D721Med (cell line): Measurements from ENCODE around the gene TBC1D5.
A peak's percentile ranks its signal among the peaks of the same experiment; 100 is the strongest.

Experiments used
- DNase-seq: peaks from one replicate; pipeline ENCODE4 v3.0.0; 2011; ENCODE audit warnings: low spot score; ENCODE audit not compliant: insufficient read length
- FAIRE-seq: peaks from 2 replicates; lab custom pipeline; 2011; peaks lifted over from hg19 to GRCh38; lab: Jason Lieb, UNC
- TF ChIP-seq, protein P1 (sequence below): IDR thresholded peaks from 2 replicates; pipeline ENCODE4 v1.5.1; 2012; ENCODE audit warnings: mild to moderate bottlenecking, control low read depth; ENCODE audit not compliant: insufficient read depth; ENCODE audit errors: missing control alignments

Gene TBC1D5

DNA sequence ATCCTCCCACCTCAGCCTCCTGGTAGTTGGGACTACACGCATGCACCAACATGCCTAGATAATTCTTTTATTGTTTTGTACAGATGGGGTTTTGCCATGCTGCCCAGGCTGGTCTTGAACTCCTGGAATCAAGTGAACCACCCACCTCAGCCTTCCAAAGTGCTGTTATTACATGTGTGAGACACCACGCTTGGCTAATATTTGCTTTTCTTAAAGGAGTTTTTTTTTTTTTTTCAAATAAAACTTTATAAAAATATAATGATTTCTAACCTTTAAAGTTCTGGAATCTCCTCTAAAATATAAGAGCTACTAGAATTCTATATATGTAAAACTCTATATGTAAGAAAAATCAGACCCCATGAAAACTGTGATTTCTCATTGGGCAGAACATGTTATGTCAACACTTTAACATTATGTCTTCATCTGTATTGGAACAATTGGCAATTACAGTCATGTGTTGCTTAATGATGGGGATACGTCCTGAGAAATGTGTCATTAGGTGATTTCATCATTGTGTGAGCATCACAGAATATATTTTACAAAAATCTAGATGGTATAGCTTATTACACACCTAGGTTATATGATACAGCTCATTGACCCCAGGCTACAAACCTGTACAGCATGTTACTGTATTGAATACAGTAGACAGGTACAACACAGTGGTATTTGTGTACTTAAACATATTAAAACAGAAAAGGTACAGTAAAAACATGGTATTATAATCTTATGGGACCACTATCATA, 480.6 kb downstream of the TBC1D5 start:
- TF ChIP-seq, protein P1, sequence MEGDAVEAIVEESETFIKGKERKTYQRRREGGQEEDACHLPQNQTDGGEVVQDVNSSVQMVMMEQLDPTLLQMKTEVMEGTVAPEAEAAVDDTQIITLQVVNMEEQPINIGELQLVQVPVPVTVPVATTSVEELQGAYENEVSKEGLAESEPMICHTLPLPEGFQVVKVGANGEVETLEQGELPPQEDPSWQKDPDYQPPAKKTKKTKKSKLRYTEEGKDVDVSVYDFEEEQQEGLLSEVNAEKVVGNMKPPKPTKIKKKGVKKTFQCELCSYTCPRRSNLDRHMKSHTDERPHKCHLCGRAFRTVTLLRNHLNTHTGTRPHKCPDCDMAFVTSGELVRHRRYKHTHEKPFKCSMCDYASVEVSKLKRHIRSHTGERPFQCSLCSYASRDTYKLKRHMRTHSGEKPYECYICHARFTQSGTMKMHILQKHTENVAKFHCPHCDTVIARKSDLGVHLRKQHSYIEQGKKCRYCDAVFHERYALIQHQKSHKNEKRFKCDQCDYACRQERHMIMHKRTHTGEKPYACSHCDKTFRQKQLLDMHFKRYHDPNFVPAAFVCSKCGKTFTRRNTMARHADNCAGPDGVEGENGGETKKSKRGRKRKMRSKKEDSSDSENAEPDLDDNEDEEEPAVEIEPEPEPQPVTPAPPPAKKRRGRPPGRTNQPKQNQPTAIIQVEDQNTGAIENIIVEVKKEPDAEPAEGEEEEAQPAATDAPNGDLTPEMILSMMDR = no peak
- DNase-seq = no peak
- FAIRE-seq = no peak

DNA sequence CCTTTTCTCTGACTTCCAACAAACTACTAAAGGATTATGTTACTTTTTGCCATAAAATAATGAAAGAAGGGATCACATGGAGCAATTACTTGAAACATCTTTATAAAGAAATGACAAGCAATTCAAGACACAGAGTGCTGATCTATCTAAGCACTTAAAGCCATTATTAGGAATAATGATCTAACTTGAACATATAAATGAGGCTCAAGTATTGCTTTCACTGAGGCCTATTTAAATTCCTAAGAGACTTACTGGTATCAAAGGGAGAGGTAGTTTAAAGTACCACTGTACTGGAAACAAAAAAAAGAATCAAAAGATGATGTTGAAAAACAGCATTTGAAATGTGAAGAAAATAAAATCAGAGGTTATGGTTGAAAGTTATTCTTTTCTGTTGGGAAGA, 482.2 kb downstream of the TBC1D5 start:
- no peak for FAIRE-seq
- no peak for DNase-seq
- TF ChIP-seq, protein P1 = no peak

DNA sequence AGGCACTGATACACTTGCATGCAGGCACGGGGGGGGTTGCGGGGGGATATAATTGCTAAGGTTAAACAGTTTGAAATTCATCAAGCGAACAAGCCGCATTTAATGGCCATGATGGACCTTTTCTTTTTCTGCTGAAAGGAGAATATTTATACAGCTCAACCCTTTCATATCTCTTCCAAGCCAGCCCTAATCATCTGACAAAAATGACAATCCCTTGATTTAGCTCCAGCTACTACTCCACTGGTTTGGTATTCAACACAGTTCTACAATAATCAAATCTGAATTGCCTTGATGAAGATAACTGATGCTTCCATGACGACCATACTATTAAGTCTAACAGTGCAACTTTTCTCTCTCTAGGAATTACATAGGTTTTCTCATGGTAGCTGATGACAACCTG, 482.7 kb downstream of the TBC1D5 start:
- DNase-seq = no peak
- no peak for FAIRE-seq
- TF ChIP-seq, protein P1 = no peak

DNA sequence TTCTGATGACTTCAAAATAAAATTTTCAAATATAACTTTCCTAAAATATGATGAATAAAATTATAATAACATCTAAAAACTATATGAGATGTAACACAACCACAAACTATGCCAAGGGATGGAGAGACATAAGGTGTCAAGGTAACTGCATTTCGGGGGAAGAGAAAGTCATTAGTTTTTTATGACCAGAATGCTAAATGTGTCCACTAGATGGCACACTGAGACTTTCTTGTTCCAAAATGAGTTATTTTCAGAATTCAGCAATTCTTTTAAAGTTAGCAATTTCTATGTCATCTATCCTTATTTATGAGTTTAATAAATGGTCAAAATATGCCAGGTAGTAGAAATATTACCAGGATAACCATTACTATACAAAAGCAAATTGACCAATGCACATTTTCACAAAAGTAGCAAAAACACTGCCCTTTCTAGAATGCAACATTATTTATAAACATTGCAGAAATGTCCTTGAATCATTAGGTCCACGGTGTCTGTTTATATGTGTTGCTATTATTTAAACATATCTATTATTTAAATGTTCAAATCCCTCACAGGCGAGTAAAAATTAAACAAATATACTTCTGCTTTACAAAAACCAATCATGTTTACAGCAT, 483.5 kb downstream of the TBC1D5 start:
- DNase-seq (no peak), FAIRE-seq (peak; percentile 95)
- TF ChIP-seq, protein P1 = peak; percentile 84

DNA sequence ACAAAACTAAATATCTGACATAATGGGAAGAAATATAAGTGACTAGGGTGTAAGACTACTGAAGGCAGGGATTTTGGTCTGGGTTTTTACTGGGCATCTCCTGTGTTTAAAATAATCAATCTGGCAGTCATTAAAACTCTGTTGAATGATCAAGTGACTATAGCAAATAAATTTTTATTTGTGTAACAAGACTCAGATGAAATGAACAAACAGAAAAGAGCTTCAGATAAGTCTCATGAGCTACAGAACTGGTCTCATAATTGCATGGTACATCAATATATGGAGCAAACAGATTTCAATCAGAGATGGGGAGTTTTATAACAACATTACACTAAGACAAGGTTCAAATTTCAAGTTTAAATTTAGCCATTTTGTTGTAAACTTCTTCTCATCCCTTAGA, 485.2 kb downstream of the TBC1D5 start:
- FAIRE-seq (no peak), DNase-seq (no peak)
- TF ChIP-seq, protein P1 = no peak

DNA sequence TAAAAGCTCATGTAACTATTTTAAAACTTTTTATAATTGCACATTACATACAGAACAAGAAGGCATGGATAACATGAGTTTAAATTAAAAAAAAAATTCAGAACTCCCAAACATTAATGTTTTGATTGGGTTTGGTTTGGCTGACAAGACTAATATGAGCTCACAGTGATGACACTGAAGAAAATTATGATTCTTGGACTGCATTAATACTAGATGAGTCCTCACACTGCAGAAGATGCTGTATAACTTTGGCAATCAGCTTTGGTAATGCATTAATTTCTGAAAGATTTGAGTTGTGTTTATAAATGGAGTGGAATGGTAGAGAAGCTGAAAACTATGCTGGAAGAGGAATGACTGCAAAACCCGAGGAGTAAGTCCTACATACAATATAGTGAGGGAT, 498.8 kb downstream of the TBC1D5 start:
- DNase-seq (no peak), FAIRE-seq (no peak)
- TF ChIP-seq, protein P1 = no peak

DNA sequence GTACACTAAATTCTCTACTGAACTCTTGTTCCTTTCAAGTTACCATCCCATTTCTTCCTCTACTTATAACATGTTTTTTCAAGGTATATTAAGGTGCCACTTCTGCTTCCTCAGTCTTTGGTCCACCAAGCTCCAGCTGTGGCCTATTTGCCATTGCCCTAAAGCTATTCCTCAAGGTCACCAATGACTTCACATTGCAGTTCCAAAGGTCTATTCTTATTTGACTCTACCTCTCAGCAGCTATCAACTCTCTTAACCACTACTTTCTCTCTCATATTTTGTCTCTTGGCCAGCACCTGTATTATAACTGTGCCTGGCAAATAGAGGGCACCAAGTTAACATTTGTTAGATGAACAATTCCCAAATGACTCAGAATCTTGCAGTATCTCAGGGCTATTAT, 503.0 kb downstream of the TBC1D5 start:
- no peak for FAIRE-seq
- TF ChIP-seq, protein P1 = no peak
- DNase-seq = no peak
